Stimulated activated CD4-positive, alpha-beta T cell treated with anti-CD3 and anti-CD28 coated beads, Interleukin-2, amount 100 ng/mL, for 4 hours (primary cell): ENCODE measurements around the gene UBAP2.
A peak's percentile ranks its signal among the peaks of the same experiment; 100 is the strongest.

Experiments
- DNase-seq: peaks from one replicate; pipeline ENCODE4 v3.0.0-alpha.2; 2020; ENCODE audit warnings: low read depth

UBAP2 gene

GRCh38 chr9:34048727-34049629 lies at the start of gene UBAP2:
UBAP2 (minus strand) TSS chr9:34048887; CDS start chr9:34017148, 31,739 bp downstream.
- peak; percentile 96 for DNase-seq

GRCh38 chr9:34098307-34098706 lies 49.6 kb upstream of the UBAP2 start:
- DNase-seq, result no peak

- no peak for DNase-seq
These were observed 49.2 kb upstream of the UBAP2 start for GRCh38 chr9:34097865-34098264.

- no peak for DNase-seq
These were observed 48.1 kb upstream of the UBAP2 start for GRCh38 chr9:34096751-34097150.

GRCh38 chr9:34093578-34093977 lies 44.9 kb upstream of the UBAP2 start:
- DNase-seq, result no peak

- no peak for DNase-seq
These were observed 40.6 kb upstream of the UBAP2 start for GRCh38 chr9:34089311-34089710.

GRCh38 chr9:34087370-34087769 lies 38.7 kb upstream of the UBAP2 start:
- no peak for DNase-seq

GRCh38 chr9:34086864-34087263 lies 38.2 kb upstream of the UBAP2 start:
- DNase-seq, result no peak

GRCh38 chr9:34085581-34086500 lies 37.2 kb upstream of the UBAP2 start:
- no peak for DNase-seq

GRCh38 chr9:34084562-34084961 lies 35.9 kb upstream of the UBAP2 start:
- no peak for DNase-seq

- peak; percentile 5 for DNase-seq
These were observed 30.5 kb upstream of the UBAP2 start for GRCh38 chr9:34079181-34079580.

GRCh38 chr9:34072868-34073590 lies 24.3 kb upstream of the UBAP2 start:
- DNase-seq, result no peak

- DNase-seq, result no peak
These were observed 23.7 kb upstream of the UBAP2 start for GRCh38 chr9:34072410-34072809.

GRCh38 chr9:34070606-34071324 lies 22.1 kb upstream of the UBAP2 start:
- no peak for DNase-seq

- no peak for DNase-seq
These were observed 21.1 kb upstream of the UBAP2 start for GRCh38 chr9:34069831-34070230.

GRCh38 chr9:34065541-34065940 lies 16.9 kb upstream of the UBAP2 start:
- no peak for DNase-seq

GRCh38 chr9:34059954-34060353 lies 11.3 kb upstream of the UBAP2 start:
- no peak for DNase-seq

GRCh38 chr9:34059281-34059680 lies 10.6 kb upstream of the UBAP2 start:
- no peak for DNase-seq

- no peak for DNase-seq
These were observed 1.1 kb upstream of the UBAP2 start for GRCh38 chr9:34049630-34050384.

- DNase-seq, result peak; percentile 39
These were observed 592 bp downstream of the UBAP2 start for GRCh38 chr9:34047864-34048726.
